HG02884 (cell line): ENCODE measurements around the gene CEP104.
"Not testable (repeated sequence)": the region's sequence is repeated elsewhere in the genome, so short reads cannot be mapped to it uniquely, and the experiment has no call there.

Source experiments
- ATAC-seq: cut with Tn5 transposase; IDR thresholded peaks from one replicate; pipeline ENCODE4 v1.9.1; 2021; ENCODE audit warnings: mild to moderate bottlenecking, moderate library complexity; ENCODE audit not compliant: unreplicated experiment

The CEP104 gene

GRCh38 chr1:3828391-3828790 lies 28.6 kb downstream of the CEP104 start:
- ATAC-seq: no peak

GRCh38 chr1:3827813-3828307 lies 29.2 kb downstream of the CEP104 start:
- no peak for ATAC-seq

- no peak for ATAC-seq
These were observed 31.7 kb downstream of the CEP104 start for GRCh38 chr1:3825356-3825755.

GRCh38 chr1:3824650-3825049 lies 32.4 kb downstream of the CEP104 start:
- no peak for ATAC-seq

- ATAC-seq: no peak
These were observed 34.6 kb downstream of the CEP104 start for GRCh38 chr1:3822421-3822820.

- no peak for ATAC-seq
These were observed 35.1 kb downstream of the CEP104 start for GRCh38 chr1:3821908-3822307.

GRCh38 chr1:3821447-3821846 lies 35.6 kb downstream of the CEP104 start:
- ATAC-seq: no peak

- no peak for ATAC-seq
These were observed 36.0 kb downstream of the CEP104 start for GRCh38 chr1:3821004-3821403.

GRCh38 chr1:3820316-3820715 lies 36.7 kb downstream of the CEP104 start:
- ATAC-seq: no peak

GRCh38 chr1:3819771-3820200 lies 37.2 kb downstream of the CEP104 start:
- no peak for ATAC-seq

- no peak for ATAC-seq
These were observed 39.0 kb downstream of the CEP104 start for GRCh38 chr1:3817821-3818597.

- ATAC-seq: no peak
These were observed 39.8 kb downstream of the CEP104 start for GRCh38 chr1:3817138-3817740.

GRCh38 chr1:3816331-3817137 lies 40.5 kb downstream of the CEP104 start:
- ATAC-seq: no peak

- no peak for ATAC-seq
These were observed 42.0 kb downstream of the CEP104 start for GRCh38 chr1:3814771-3815561.

- no peak for ATAC-seq
These were observed 42.9 kb downstream of the CEP104 start for GRCh38 chr1:3814065-3814464.

- ATAC-seq: no peak
These were observed 45.5 kb downstream of the CEP104 start for GRCh38 chr1:3811595-3811911.

GRCh38 chr1:3810149-3810761 lies 46.8 kb downstream of the CEP104 start:
- not testable (repeated sequence) for ATAC-seq

GRCh38 chr1:3809680-3810079 lies 47.3 kb downstream of the CEP104 start:
- ATAC-seq: no peak

GRCh38 chr1:3807769-3808168 lies 49.2 kb downstream of the CEP104 start:
- no peak for ATAC-seq

GRCh38 chr1:3805038-3805437 lies 52.0 kb downstream of the CEP104 start:
- no peak for ATAC-seq

GRCh38 chr1:3804627-3804944 lies 52.4 kb downstream of the CEP104 start:
- not testable (repeated sequence) for ATAC-seq
